ENCODE measurements around the gene BMP2K. TPM values are rescaled to one million over a fixed set of nuclear protein-coding genes. Genes with fewer than 3 reads are reported as not detected.

The BMP2K gene
- total and polyA plus RNA-seq, 2 of the 8 experiments (the other 6 are each of a cell fraction or from before 2014, with no cell fraction given) = 15.6 to 24.1 TPM

DNA sequence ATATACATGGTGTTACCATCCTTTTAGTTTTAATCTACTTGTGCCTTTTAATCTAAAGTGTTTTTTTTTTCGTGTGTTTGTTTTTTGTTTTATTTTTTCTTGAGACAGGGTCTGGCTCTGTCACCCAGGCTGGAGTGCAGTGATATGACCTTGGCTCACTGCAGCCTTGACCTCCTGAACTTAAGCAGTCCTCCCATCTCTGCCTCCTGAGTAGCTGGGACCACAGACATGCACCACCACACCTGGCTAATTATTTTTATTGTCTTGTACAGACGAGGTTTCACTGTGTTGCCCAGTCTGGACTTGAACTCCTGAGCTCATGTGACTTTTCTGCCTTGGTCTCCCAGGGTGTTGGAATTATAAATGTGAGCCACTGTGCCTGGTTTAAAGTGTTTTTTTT lies 33.1 kb downstream of the BMP2K start (continued):
- TF ChIP-seq, protein P1, sequence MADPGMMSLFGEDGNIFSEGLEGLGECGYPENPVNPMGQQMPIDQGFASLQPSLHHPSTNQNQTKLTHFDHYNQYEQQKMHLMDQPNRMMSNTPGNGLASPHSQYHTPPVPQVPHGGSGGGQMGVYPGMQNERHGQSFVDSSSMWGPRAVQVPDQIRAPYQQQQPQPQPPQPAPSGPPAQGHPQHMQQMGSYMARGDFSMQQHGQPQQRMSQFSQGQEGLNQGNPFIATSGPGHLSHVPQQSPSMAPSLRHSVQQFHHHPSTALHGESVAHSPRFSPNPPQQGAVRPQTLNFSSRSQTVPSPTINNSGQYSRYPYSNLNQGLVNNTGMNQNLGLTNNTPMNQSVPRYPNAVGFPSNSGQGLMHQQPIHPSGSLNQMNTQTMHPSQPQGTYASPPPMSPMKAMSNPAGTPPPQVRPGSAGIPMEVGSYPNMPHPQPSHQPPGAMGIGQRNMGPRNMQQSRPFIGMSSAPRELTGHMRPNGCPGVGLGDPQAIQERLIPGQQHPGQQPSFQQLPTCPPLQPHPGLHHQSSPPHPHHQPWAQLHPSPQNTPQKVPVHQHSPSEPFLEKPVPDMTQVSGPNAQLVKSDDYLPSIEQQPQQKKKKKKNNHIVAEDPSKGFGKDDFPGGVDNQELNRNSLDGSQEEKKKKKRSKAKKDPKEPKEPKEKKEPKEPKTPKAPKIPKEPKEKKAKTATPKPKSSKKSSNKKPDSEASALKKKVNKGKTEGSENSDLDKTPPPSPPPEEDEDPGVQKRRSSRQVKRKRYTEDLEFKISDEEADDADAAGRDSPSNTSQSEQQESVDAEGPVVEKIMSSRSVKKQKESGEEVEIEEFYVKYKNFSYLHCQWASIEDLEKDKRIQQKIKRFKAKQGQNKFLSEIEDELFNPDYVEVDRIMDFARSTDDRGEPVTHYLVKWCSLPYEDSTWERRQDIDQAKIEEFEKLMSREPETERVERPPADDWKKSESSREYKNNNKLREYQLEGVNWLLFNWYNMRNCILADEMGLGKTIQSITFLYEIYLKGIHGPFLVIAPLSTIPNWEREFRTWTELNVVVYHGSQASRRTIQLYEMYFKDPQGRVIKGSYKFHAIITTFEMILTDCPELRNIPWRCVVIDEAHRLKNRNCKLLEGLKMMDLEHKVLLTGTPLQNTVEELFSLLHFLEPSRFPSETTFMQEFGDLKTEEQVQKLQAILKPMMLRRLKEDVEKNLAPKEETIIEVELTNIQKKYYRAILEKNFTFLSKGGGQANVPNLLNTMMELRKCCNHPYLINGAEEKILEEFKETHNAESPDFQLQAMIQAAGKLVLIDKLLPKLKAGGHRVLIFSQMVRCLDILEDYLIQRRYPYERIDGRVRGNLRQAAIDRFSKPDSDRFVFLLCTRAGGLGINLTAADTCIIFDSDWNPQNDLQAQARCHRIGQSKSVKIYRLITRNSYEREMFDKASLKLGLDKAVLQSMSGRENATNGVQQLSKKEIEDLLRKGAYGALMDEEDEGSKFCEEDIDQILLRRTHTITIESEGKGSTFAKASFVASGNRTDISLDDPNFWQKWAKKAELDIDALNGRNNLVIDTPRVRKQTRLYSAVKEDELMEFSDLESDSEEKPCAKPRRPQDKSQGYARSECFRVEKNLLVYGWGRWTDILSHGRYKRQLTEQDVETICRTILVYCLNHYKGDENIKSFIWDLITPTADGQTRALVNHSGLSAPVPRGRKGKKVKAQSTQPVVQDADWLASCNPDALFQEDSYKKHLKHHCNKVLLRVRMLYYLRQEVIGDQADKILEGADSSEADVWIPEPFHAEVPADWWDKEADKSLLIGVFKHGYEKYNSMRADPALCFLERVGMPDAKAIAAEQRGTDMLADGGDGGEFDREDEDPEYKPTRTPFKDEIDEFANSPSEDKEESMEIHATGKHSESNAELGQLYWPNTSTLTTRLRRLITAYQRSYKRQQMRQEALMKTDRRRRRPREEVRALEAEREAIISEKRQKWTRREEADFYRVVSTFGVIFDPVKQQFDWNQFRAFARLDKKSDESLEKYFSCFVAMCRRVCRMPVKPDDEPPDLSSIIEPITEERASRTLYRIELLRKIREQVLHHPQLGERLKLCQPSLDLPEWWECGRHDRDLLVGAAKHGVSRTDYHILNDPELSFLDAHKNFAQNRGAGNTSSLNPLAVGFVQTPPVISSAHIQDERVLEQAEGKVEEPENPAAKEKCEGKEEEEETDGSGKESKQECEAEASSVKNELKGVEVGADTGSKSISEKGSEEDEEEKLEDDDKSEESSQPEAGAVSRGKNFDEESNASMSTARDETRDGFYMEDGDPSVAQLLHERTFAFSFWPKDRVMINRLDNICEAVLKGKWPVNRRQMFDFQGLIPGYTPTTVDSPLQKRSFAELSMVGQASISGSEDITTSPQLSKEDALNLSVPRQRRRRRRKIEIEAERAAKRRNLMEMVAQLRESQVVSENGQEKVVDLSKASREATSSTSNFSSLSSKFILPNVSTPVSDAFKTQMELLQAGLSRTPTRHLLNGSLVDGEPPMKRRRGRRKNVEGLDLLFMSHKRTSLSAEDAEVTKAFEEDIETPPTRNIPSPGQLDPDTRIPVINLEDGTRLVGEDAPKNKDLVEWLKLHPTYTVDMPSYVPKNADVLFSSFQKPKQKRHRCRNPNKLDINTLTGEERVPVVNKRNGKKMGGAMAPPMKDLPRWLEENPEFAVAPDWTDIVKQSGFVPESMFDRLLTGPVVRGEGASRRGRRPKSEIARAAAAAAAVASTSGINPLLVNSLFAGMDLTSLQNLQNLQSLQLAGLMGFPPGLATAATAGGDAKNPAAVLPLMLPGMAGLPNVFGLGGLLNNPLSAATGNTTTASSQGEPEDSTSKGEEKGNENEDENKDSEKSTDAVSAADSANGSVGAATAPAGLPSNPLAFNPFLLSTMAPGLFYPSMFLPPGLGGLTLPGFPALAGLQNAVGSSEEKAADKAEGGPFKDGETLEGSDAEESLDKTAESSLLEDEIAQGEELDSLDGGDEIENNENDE (IDR thresholded peaks at IDR 0.05; ENCODE audit: insufficient replicate concordance, low read length) = no peak
- TF ChIP-seq SRF (IDR thresholded peaks at IDR 0.05; ENCODE audit: low read depth, low read length) (no peak), SUZ12 (IDR thresholded peaks at IDR 0.05; ENCODE audit: low read length) (no peak), CTBP2 (IDR thresholded peaks at IDR 0.05; ENCODE audit: borderline replicate concordance, insufficient read depth, insufficient read length, low read length) (no peak), SIX5 (IDR thresholded peaks at IDR 0.05; ENCODE audit: low read depth, low read length) (no peak), SAP30 (IDR thresholded peaks at IDR 0.05; ENCODE audit: insufficient read depth, insufficient replicate concordance, low read length) (no peak), ZNF274 (IDR thresholded peaks at IDR 0.05; ENCODE audit: borderline replicate concordance, extremely low read depth, low read length) (no peak)
- TF ChIP-seq, protein P2, sequence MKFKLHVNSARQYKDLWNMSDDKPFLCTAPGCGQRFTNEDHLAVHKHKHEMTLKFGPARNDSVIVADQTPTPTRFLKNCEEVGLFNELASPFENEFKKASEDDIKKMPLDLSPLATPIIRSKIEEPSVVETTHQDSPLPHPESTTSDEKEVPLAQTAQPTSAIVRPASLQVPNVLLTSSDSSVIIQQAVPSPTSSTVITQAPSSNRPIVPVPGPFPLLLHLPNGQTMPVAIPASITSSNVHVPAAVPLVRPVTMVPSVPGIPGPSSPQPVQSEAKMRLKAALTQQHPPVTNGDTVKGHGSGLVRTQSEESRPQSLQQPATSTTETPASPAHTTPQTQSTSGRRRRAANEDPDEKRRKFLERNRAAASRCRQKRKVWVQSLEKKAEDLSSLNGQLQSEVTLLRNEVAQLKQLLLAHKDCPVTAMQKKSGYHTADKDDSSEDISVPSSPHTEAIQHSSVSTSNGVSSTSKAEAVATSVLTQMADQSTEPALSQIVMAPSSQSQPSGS (IDR thresholded peaks at IDR 0.05; ENCODE audit: low read length) = no peak
